ENCODE data around the gene ATF3.

- TF ChIP-seq POLR2A (IDR thresholded peaks at IDR 0.05): no peak
- no peak for TF ChIP-seq CTCF (IDR thresholded peaks at IDR 0.05)
Measured at GRCh38 chr1:212611000-212611948, 2.7 kb downstream of the ATF3 start.

Data from uterus (tissue), 2 donors.